ENCODE data around the gene OGA. TPM values are rescaled to one million over a fixed set of nuclear protein-coding genes. Genes with fewer than 3 reads are reported as not detected.

OGA gene
- total RNA-seq, result 100 to 1,000 TPM in 1 of 2 experiments, 10 to 100 TPM in 1; 93.2 to 105 TPM

DNA sequence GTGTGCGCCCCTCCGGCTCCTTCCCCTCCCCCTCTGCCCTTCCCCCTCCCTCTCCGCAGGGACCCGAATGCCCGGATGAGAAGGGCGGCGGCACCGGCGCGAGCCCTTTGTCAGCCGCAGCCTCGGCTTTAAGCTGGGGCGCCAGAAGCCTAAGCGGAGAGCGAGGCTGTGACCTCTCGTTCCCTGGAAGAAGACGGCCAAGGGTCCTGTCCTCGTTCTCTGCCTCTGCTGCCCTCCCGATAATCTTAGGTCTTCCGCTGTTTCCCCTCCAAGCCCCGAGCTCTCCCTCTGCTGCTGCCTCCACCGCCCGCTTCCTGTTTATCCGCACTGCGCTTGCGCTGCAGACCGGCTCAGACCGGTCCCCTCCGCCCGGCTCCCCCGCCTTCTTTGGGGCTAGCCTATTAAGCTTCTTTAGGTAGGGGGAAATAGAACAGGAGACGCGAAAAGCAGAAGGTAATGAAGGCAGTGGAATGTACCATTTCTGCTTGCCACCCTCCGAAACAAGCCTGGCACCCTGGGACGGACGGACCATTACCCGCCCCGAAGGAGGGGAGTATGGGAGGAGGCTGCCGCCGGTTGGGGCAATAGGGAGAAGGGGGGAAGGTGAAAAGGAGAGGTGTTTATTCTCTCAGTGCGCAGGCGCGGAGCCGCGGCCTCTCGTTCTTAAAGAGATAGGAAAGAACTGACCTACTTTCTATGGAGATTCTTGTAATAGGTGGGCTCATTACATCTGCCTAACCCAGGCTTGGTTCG, at the start of gene OGA:
TSS of gene OGA (minus strand) at position 326 of the 753 bp plus-strand sequence. CDS start 422 bp downstream, outside the sequence.
- no peaks in the 10 kb centered on the region for H3K27me3 Mint-ChIP-seq
- CTCF ChIA-PET, result interaction anchor here (1.3 to 10.7 kb wide), 9 partner anchors 9 to 249 kb away, joined by 3 to 80 read pairs (median 5); partner anchors contain the start of genes KCNIP2 and NPM3
- peak within 1 kb of the TSS; percentile 97 for H3K27ac Mint-ChIP-seq
- peaks cover 12% of the 10 kb centered on the region for H3K36me3 Mint-ChIP-seq
- peak within 1 kb of the TSS; percentile 97 for H3K4me3 Mint-ChIP-seq
- intact Hi-C loops (cut with micrococcal nuclease), result loop anchor here (2.0 to 10.0 kb wide), 7 partner anchors 35 to 827 kb away; partner anchors contain the start of genes ACTR1A, FBXW4, NOLC1 and NPM3
- POLR2A ChIA-PET, result interaction anchor here (0.6 to 2.9 kb wide), 20 partner anchors 10 to 1445 kb away, joined by 3 to 40 read pairs (median 4); partner anchors contain the start of genes ARL3, ARMH3, NOLC1 and NPM3
- DNase-seq, result peak; percentile 99
- peaks cover 39% of the 10 kb centered on the region for H3K4me1 Mint-ChIP-seq (ENCODE audit: low read depth)
- H3K9me3 Mint-ChIP-seq, result no peaks in the 10 kb centered on the region

DNA sequence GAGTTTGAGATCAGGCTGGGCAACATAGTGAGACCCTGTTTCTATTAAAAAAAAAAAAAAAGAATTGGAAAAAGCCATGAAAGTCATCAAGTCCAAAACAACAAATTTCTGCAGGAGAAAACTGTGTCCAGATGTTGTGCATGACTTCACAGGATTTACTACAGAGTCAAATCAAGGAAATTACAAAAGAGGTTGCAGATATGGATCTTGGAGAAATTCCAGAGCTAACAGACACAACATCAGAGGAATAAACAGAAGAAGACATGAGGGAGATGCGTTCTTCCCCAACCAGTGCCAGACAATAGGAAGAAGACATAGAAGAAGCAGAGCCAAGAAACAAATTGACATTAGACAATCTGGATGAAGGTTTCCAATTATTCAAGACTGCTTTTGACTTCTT, 49.7 kb upstream of the OGA start:
- intact Hi-C loops (cut with micrococcal nuclease), result no loop called here
- CTCF ChIA-PET, result no interaction called here
- Mint-ChIP-seq H3K9me3 (no peaks in the 10 kb centered on the region), H3K4me3 (no peak overlapping the region), H3K36me3 (peaks cover 10% of the 10 kb centered on the region), H3K27me3 (no peaks in the 10 kb centered on the region), H3K27ac (no peak overlapping the region), H3K4me1 (ENCODE audit: low read depth) (no peaks in the 10 kb centered on the region)
- POLR2A ChIA-PET, result interaction anchor here (0.6 kb wide), 1 partner anchor 235 kb away, joined by 3 read pairs; no protein-coding TSS in a partner anchor
- DNase-seq, result no peak

- H3K27ac Mint-ChIP-seq, result no peak overlapping the region
- peaks cover 8% of the 10 kb centered on the region for H3K4me1 Mint-ChIP-seq (ENCODE audit: low read depth)
- peaks cover 22% of the 10 kb centered on the region for H3K36me3 Mint-ChIP-seq
Measured at GRCh38 chr10:101859530-101859929, 41.3 kb upstream of the OGA start.

DNA sequence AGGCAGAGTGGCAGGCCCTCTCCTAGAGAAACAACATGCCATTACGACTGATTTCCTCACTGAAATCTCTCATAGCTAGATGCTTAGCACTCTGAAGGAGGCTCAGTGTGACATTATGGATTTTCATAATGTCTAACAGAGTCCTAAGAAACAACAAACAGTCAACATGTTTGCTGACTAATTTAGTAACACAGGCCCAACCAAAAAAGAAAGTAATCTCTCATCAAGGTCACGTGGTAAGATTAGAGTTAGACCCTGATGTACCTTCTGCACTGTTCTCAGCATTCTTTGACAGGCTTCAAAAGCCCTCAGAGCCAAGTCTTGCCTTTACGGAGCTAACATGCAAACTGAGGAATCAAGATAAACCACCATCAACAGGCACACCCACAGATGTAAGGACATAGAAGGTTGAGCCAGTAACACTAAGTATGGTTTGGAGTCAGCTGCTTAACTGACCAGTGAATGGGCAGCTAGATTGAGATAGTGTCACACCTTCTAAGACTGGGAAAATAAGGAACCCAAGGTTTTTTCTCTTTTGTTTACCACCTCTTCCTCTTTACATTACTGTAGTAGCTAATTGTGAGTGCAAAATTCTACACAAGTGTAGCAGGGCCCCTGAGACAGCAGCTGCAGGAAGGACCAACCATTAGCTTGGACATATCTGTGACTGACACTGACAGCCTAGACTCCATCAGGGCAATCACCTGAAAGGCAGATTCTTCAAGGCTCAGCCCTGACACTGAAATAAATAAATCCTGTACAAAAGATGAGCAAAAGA, 40.7 kb upstream of the OGA start:
- intact Hi-C loops (cut with micrococcal nuclease), result no loop called here
- CTCF ChIA-PET, result interaction anchor here (0.8 to 5.2 kb wide), 7 partner anchors 8 to 214 kb away, joined by 3 to 36 read pairs (median 6); partner anchors contain the start of gene KCNIP2
- no peaks in the 10 kb centered on the region for H3K27me3 Mint-ChIP-seq
- DNase-seq, result no peak
- H3K4me3 Mint-ChIP-seq, result no peak overlapping the region
- H3K27ac Mint-ChIP-seq, result no peak overlapping the region
- peaks cover 8% of the 10 kb centered on the region for H3K4me1 Mint-ChIP-seq (ENCODE audit: low read depth)
- peaks cover 12% of the 10 kb centered on the region for H3K9me3 Mint-ChIP-seq
- POLR2A ChIA-PET, result interaction anchor here (0.7 to 1.1 kb wide), 2 partner anchors 10 to 38 kb away, joined by 3 to 4 read pairs; no protein-coding TSS in a partner anchor
- peaks cover 21% of the 10 kb centered on the region for H3K36me3 Mint-ChIP-seq

More at GRCh38 chr10:101859530-101859929, 41.3 kb upstream of the OGA start:
- POLR2A ChIA-PET, result interaction anchor here (0.7 kb wide), 1 partner anchor 37 kb away, joined by 3 read pairs; no protein-coding TSS in a partner anchor
- intact Hi-C loops (cut with micrococcal nuclease), result no loop called here
- CTCF ChIA-PET, result interaction anchor here (0.7 to 5.2 kb wide), 6 partner anchors 8 to 214 kb away, joined by 3 to 36 read pairs (median 9); no protein-coding TSS in a partner anchor
- Mint-ChIP-seq H3K4me3 (no peak overlapping the region), H3K27me3 (no peaks in the 10 kb centered on the region), H3K9me3 (peaks cover 12% of the 10 kb centered on the region)
- DNase-seq, result no peak

DNA sequence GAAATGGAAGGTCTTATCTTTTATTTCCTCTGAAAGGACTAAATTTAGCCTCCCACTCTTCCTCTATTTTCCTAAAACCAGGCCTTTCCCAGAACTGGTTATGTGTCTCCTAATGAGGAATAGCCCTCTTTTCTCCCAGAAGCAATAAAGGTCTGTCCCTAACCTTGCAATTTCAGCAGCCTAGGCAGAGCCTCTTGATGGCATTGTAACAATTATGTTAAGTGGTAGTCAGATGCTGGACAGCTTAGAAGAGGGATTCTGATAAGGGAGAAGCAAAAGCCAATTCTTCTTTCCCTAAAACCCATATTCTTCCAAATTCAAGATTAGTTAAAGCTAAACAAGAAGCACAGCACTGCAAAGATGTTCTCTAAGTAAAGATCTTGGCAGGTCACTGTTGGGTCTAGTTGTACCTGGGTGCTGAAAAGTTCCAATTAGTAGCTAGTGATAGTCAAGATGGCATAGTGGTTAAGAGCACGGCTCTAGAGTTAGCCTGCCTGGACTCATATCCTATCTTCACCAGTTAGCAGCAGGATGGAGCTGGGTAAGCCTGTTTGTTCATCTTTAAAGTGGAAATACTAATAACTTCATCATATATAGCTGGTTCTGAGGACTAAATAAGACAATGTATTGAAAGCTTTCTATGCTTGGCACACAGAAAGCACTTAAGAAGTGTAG, 39.7 kb upstream of the OGA start:
- H3K27ac Mint-ChIP-seq, result no peak overlapping the region
- no peak for DNase-seq
- CTCF ChIA-PET, result interaction anchor here (0.8 to 5.2 kb wide), 7 partner anchors 10 to 215 kb away, joined by 3 to 36 read pairs (median 6); partner anchors contain the start of gene KCNIP2
- no peaks in the 10 kb centered on the region for H3K27me3 Mint-ChIP-seq
- intact Hi-C loops (cut with micrococcal nuclease), result no loop called here
- POLR2A ChIA-PET, result interaction anchor here (1.1 kb wide), 1 partner anchor 9 kb away, joined by 4 read pairs; no protein-coding TSS in a partner anchor
- H3K9me3 Mint-ChIP-seq, result peaks cover 12% of the 10 kb centered on the region
- H3K4me1 Mint-ChIP-seq (ENCODE audit: low read depth), result peaks cover 8% of the 10 kb centered on the region
- no peak overlapping the region for H3K4me3 Mint-ChIP-seq
- H3K36me3 Mint-ChIP-seq, result peaks cover 21% of the 10 kb centered on the region

DNA sequence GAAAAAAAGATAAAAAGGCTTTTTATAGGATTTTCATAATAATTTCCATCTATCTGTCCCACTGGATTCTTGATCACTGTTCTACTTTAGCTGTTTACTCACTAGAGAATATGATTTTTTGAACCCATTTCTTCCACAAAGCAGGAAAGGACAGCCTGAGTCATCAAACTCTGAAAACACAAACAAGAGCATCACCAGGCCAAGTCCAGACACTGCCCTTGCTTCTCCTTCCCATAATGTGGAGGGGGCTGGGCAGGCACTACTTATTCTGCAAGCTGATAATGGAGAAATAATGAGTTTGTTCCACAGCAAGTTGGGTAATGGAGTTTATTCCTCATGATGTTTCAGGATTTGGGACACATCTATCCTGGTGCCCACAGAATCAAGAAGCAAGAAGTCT, 38.4 kb upstream of the OGA start:
- ChIA-PET CTCF (interaction anchor here (1.8 to 5.2 kb wide), 2 partner anchors 8 to 16 kb away, joined by 6 to 36 read pairs; no protein-coding TSS in a partner anchor), POLR2A (no interaction called here)
- peaks cover 12% of the 10 kb centered on the region for H3K9me3 Mint-ChIP-seq
- H3K36me3 Mint-ChIP-seq, result peaks cover 16% of the 10 kb centered on the region
- peaks cover 8% of the 10 kb centered on the region for H3K4me1 Mint-ChIP-seq (ENCODE audit: low read depth)
- intact Hi-C loops (cut with micrococcal nuclease), result no loop called here
- no peak for DNase-seq
- H3K4me3 Mint-ChIP-seq, result no peak overlapping the region
- no peak overlapping the region for H3K27ac Mint-ChIP-seq
- no peaks in the 10 kb centered on the region for H3K27me3 Mint-ChIP-seq

GRCh38 chr10:101851411-101852116, 33.3 kb upstream of the OGA start:
- Mint-ChIP-seq H3K36me3 (peaks cover 7% of the 10 kb centered on the region), H3K9me3 (no peaks in the 10 kb centered on the region), H3K27me3 (no peaks in the 10 kb centered on the region), H3K4me3 (no peak overlapping the region), H3K27ac (no peak overlapping the region), H3K4me1 (ENCODE audit: low read depth) (no peaks in the 10 kb centered on the region)
- no peak for DNase-seq
- CTCF ChIA-PET, result interaction anchor here (0.6 to 3.8 kb wide), 5 partner anchors 8 to 84 kb away, joined by 3 to 18 read pairs (median 4); no protein-coding TSS in a partner anchor
- intact Hi-C loops (cut with micrococcal nuclease), result no loop called here
- POLR2A ChIA-PET, result no interaction called here

- ChIA-PET CTCF (interaction anchor here (1.4 to 3.8 kb wide), 4 partner anchors 9 to 15 kb away, joined by 3 to 18 read pairs (median 5); no protein-coding TSS in a partner anchor), POLR2A (no interaction called here)
- no peak overlapping the region for H3K27ac Mint-ChIP-seq
- no peaks in the 10 kb centered on the region for H3K27me3 Mint-ChIP-seq
- intact Hi-C loops (cut with micrococcal nuclease), result no loop called here
- H3K36me3 Mint-ChIP-seq, result peaks cover 7% of the 10 kb centered on the region
- H3K4me1 Mint-ChIP-seq (ENCODE audit: low read depth), result no peaks in the 10 kb centered on the region
- DNase-seq, result no peak
- H3K9me3 Mint-ChIP-seq, result no peaks in the 10 kb centered on the region
- no peak overlapping the region for H3K4me3 Mint-ChIP-seq
Measured at GRCh38 chr10:101850749-101851148, 32.5 kb upstream of the OGA start.

DNA sequence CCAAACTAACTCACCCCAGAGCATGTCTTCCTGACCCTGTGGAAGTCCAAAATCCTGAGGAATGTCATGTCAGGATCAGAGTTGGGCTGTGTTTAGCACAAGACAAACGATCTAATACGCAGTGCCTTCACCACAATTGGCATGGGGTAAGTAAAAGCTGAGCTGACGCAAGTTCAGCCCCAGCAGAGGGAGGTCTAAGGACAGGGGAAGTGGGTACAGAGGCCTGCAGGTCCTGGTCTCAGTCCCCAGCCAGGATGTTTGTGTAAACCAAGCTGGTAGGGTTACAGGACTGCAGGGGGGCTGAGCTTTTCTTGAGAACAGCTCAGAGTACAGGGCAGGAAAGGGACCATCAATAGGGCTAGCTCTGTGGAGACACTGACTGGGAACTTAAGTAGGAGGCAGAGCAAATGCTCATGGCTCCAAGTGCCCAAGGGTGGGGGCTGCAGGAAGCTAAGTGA, 30.7 kb upstream of the OGA start:
- peaks cover 6% of the 10 kb centered on the region for H3K4me1 Mint-ChIP-seq (ENCODE audit: low read depth)
- ChIA-PET CTCF (interaction anchor here (0.5 to 1.4 kb wide), 6 partner anchors 8 to 85 kb away, joined by 3 to 6 read pairs (median 4); no protein-coding TSS in a partner anchor), POLR2A (interaction anchor here (0.7 kb wide), 1 partner anchor 9 kb away, joined by 4 read pairs; no protein-coding TSS in a partner anchor)
- no peaks in the 10 kb centered on the region for H3K9me3 Mint-ChIP-seq
- DNase-seq, result no peak
- H3K36me3 Mint-ChIP-seq, result peaks cover 7% of the 10 kb centered on the region
- H3K27me3 Mint-ChIP-seq, result no peaks in the 10 kb centered on the region
- no peak overlapping the region for H3K4me3 Mint-ChIP-seq
- intact Hi-C loops (cut with micrococcal nuclease), result loop anchor here (10.0 kb wide), 1 partner anchor 86 kb away; no protein-coding TSS in a partner anchor
- no peak overlapping the region for H3K27ac Mint-ChIP-seq

DNA sequence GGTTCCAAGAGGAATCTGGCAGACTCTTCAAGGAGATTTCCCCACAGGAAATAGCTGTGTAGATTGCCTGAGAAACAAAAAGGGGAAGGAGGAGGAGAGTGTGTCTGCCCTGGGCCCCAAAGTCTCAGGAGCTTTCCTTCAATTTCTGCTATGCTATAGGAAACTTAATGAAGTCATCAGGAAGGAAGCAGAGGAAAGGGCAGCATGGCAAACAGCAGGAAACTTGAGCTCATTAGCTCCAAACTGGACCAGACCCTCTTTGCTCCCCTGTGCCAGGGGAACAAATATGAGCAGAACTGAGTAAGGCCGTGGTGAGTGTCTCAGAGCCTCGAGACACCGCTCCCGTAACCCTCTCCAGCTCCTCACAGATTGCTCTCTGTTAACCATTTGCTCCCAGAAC, 30.2 kb upstream of the OGA start:
- CTCF ChIA-PET, result interaction anchor here (0.5 to 1.4 kb wide), 8 partner anchors 8 to 171 kb away, joined by 3 to 6 read pairs (median 4); no protein-coding TSS in a partner anchor
- no peak for DNase-seq
- Mint-ChIP-seq H3K4me1 (ENCODE audit: low read depth) (peaks cover 8% of the 10 kb centered on the region), H3K9me3 (no peaks in the 10 kb centered on the region), H3K4me3 (no peak overlapping the region), H3K36me3 (peaks cover 7% of the 10 kb centered on the region), H3K27ac (no peak overlapping the region), H3K27me3 (no peaks in the 10 kb centered on the region)
- intact Hi-C loops (cut with micrococcal nuclease), result loop anchor here (10.0 kb wide), 1 partner anchor 86 kb away; no protein-coding TSS in a partner anchor
- POLR2A ChIA-PET, result no interaction called here
